Adipocyte (in vitro differentiated cells): ENCODE measurements around the gene GABRG3.

Experiments
- DNase-seq: peaks from one replicate; pipeline ENCODE4 v3.0.0-alpha.2; 2015; ENCODE audit warnings: low read depth
- H3K27me3 ChIP-seq: replicated peaks from 2 replicates; pipeline ENCODE4 v1.7.0; 2013; ENCODE audit warnings: mild to moderate bottlenecking, low read length, moderate library complexity; ENCODE audit not compliant: control insufficient read depth, insufficient read depth
- H3K36me3 ChIP-seq: 2 replicates; pipeline ENCODE4 v1.7.0; 2013; ENCODE audit warnings: low read length, mild to moderate bottlenecking, moderate library complexity; ENCODE audit not compliant: control insufficient read depth, insufficient read depth, severe bottlenecking
- H3K4me1 ChIP-seq: 2 replicates; pipeline ENCODE4 v1.7.0; 2013; ENCODE audit warnings: mild to moderate bottlenecking, low read length, moderate library complexity; ENCODE audit not compliant: control insufficient read depth, insufficient read depth
- H3K4me3 ChIP-seq: 2 replicates; pipeline ENCODE4 v1.7.0; 2013; ENCODE audit warnings: mild to moderate bottlenecking, low read length, moderate library complexity
- H3K9ac ChIP-seq: 2 replicates; pipeline ENCODE4 v1.7.0; 2013; ENCODE audit warnings: mild to moderate bottlenecking, low read length, moderate library complexity
- H3K9me3 ChIP-seq: 2 replicates; pipeline ENCODE4 v1.7.0; 2013; ENCODE audit warnings: mild to moderate bottlenecking, low read length, moderate library complexity; ENCODE audit not compliant: control insufficient read depth

The GABRG3 gene

DNA sequence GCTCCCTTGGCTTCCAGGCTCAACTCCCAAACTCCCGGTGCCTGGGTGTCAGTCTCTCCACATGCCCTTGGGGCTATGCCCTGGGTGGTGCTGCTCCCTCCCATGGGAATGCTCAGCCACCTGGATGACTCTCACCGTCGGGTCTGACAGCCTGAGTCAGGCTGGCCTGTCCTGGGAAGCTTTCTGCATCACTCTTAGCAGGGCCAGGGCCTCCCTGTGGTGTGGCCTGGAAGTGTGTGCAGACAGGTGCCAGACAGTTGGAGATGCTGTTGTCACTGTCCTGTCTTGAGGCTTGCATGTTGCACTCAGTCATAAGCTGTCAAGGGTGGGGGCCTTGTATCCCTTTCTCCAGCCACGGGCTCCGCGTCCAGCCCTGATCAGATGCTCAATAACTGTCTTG is 71.7 kb downstream of the GABRG3 start:
- no peak for DNase-seq
- H3K36me3 ChIP-seq, result no peaks in the 10 kb centered on the region
- H3K9me3 ChIP-seq, result no peaks in the 10 kb centered on the region
- H3K4me3 ChIP-seq, result no peak overlapping the region
- H3K9ac ChIP-seq, result no peak overlapping the region
- H3K4me1 ChIP-seq, result no peaks in the 10 kb centered on the region
- peaks cover 3% of the 10 kb centered on the region for H3K27me3 ChIP-seq

DNA sequence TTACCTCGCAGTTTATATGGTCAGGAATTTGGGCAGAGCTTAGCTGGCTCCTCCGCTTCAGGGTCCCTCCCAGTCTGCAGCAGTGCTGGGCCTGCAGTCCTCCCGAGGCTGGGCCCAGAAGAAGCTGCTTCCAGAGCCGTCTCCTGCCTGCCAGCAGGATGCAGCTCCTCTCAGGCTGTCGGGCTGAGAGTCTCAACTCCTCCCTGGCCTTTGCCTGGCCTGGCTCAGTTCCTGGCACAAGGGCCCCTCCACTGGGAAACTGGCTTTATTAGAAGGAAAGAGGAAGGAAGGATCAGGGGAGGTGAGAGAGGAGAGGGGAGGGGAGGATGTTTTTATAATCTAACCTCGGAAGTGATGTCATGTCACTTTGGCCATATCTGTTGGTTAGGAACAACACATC is 72.8 kb downstream of the GABRG3 start:
- DNase-seq, result no peak
- no peaks in the 10 kb centered on the region for H3K36me3 ChIP-seq
- H3K27me3 ChIP-seq, result peaks cover 3% of the 10 kb centered on the region
- no peak overlapping the region for H3K9ac ChIP-seq
- H3K4me1 ChIP-seq, result no peaks in the 10 kb centered on the region
- H3K9me3 ChIP-seq, result no peaks in the 10 kb centered on the region
- H3K4me3 ChIP-seq, result no peak overlapping the region

DNA sequence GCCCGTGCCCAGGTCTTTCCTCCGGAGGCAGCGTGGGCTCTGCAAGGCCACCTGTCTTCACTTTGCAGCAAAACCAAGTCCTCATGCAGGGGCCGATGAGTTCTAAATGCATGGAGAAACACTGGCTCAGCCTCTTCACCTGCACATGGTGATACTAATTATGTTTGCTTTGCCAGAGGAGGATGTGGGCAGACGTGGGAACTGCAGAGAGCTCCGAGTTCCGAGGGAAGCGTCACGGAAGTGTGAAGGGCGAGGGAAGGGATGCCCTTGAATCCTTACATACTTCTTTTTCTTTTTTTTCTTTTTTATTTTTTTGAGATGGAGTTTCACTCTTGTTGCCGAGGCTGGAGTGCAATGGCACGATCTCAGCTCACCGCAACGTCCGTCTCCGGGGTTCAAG is 74.8 kb downstream of the GABRG3 start:
- no peak for DNase-seq
- no peak overlapping the region for H3K9ac ChIP-seq
- no peaks in the 10 kb centered on the region for H3K9me3 ChIP-seq
- H3K4me1 ChIP-seq, result no peaks in the 10 kb centered on the region
- H3K4me3 ChIP-seq, result no peak overlapping the region
- H3K27me3 ChIP-seq, result peaks cover 3% of the 10 kb centered on the region
- no peaks in the 10 kb centered on the region for H3K36me3 ChIP-seq

DNA sequence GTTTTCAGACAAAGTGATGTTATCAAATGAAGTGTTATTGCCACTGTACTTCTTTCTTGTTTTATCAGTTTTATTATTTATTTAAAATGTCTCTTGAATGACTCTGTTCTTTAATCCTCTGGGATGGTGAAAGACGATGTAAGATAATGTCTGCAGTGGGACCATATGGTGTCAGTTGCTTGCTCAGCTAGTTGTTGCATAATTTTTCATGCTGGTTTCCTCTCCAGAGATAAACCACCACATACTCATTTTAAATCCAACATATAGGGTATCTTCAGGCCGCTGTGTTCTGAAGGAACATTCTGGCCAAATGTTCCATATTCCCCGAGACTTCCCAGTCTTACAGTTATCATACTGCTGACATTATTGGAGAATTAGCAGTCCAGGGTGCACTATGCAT is 75.9 kb downstream of the GABRG3 start:
- DNase-seq, result no peak
- no peak overlapping the region for H3K4me3 ChIP-seq
- no peaks in the 10 kb centered on the region for H3K9me3 ChIP-seq

DNA sequence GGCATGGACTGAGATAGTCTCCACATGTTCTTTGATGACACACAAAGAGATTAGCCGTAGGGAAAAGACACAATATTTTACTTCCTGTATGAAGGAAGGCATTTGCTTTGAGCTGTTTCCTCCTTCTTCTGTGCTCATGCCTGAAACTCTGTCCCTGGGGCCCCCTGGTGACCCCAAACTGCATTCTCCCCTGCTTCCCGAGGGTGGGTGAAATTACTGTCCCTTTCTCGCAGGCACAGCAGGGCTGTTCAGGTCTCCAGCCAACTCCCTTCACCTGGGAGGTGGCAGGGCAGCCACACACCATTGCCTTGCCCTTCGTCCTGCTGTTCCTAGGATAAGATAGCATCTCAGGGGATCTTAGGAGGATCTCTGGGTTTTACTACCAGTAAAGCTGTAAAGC is 79.2 kb downstream of the GABRG3 start:
- no peaks in the 10 kb centered on the region for H3K27me3 ChIP-seq
- H3K9ac ChIP-seq, result no peak overlapping the region
- no peaks in the 10 kb centered on the region for H3K4me1 ChIP-seq
- H3K4me3 ChIP-seq, result no peak overlapping the region
- DNase-seq, result no peak
- H3K9me3 ChIP-seq, result no peaks in the 10 kb centered on the region
- H3K36me3 ChIP-seq, result no peaks in the 10 kb centered on the region

More for the DNA sequence above, 75.9 kb downstream of the GABRG3 start:
- no peaks in the 10 kb centered on the region for H3K36me3 ChIP-seq
- H3K27me3 ChIP-seq, result no peaks in the 10 kb centered on the region
- H3K9ac ChIP-seq, result no peak overlapping the region
- H3K4me1 ChIP-seq, result no peaks in the 10 kb centered on the region

DNA sequence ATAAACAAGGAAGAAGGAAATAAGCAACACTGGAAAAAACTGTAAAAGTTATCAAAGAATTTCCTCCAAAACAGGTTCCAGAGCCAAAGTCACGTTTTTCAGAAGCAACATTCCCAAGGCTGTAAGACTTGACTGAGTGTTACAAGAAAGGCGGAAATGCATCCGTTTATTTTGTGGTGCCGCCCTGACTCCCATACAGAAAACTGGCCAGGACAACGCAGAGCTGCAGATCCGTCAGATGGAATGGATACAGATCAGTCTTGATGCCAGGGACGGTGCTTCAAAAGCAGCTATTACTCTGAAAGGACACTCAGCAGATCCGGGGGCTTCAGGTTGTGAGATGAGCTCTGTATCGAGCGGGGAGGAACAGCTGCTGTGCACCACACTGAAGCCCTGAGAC is 83.4 kb downstream of the GABRG3 start:
- Histone ChIP-seq H3K27me3 (no peaks in the 10 kb centered on the region), H3K9me3 (no peaks in the 10 kb centered on the region), H3K4me1 (no peaks in the 10 kb centered on the region), H3K36me3 (no peaks in the 10 kb centered on the region), H3K9ac (no peak overlapping the region), H3K4me3 (no peak overlapping the region)
- DNase-seq, result no peak

DNA sequence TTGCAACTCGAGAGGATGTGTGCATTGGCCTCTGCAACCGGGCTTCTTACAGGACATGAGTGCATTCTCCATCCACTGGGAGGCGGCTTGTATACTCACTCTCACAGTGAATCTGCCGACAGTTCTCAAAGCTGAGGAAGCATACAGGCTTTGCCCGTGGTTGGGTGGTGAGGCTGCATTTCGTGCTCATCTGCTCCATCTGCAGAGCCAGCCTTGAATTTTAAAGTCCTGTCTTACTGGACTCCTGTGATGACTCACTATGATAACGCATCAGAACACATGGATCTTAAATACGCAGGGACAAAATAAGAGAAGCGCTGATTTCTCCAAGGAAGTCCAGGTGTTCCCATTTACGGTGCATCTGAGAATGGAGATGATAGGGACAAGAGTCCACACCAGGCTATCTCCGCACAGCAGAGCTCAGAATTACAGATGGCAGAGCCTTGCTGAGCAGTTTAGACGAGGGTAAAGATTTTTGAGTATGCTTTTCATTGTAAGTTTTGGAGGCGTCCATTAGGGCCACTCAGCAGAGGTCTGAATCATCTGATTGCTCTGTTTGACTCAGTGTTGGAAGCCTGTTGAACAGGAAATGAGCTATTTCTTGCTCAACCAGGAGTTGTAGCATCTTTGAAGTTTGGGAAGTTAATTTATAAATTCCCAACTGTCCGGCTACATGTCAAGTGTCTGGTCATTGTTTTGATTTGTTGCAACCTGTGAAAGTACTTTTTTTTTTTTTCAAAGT is 87.1 kb downstream of the GABRG3 start:
- Histone ChIP-seq H3K4me3 (no peak overlapping the region), H3K9me3 (no peaks in the 10 kb centered on the region), H3K27me3 (peaks cover 2% of the 10 kb centered on the region), H3K4me1 (no peaks in the 10 kb centered on the region), H3K9ac (no peak overlapping the region), H3K36me3 (no peaks in the 10 kb centered on the region)
- no peak for DNase-seq

DNA sequence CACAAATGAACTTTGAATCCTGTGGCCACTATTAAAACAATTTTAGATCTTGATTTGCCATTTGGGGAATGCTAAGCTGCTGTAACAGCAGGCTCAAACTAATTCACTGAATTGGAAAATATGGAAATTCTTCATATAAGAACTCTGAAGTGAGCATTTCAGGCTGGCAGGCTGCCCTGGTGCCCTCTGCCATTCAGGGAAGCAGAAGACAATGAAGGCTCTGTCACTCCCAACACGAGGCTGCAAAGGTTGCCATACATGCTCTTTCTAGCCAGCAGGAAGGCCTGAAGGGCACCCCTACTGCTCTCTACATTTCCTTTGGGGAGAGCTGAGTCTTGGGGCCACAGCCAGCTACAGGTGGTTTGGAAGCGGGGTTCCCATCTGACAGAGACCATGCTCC is 88.0 kb downstream of the GABRG3 start:
- Histone ChIP-seq H3K4me3 (no peak overlapping the region), H3K9ac (no peak overlapping the region), H3K9me3 (no peaks in the 10 kb centered on the region), H3K36me3 (no peaks in the 10 kb centered on the region), H3K27me3 (peaks cover 2% of the 10 kb centered on the region), H3K4me1 (no peaks in the 10 kb centered on the region)
- no peak for DNase-seq

DNA sequence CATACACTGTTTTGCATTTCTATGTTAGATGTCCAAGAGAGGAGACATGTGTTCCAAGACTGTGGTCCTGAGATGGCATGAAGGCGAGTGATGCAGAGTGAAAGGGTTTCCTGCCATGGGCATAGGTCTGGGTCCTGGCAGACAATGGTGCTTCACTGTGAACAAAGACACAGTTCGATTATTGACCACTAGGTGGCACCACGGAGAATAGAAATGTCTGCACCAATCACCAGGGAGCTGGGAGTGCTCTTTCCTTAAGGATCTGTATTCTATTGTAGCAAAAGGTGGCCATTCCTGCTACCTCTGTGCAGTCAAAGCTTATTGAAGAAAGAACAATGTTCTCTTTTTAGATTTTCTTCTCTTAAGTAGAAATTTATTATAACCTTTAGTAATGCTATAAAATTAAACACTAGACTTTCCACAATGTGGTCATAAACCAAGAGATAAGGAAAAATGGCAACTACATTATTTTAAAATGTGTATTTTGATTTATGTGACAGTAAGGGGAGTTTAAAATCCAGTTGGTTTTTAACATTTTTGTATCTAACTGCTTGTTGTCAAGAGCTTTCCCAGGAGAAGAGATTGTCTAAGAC is 88.7 kb downstream of the GABRG3 start:
- Histone ChIP-seq H3K36me3 (no peaks in the 10 kb centered on the region), H3K9ac (no peak overlapping the region), H3K4me1 (no peaks in the 10 kb centered on the region), H3K4me3 (no peak overlapping the region), H3K9me3 (no peaks in the 10 kb centered on the region), H3K27me3 (peaks cover 2% of the 10 kb centered on the region)
- DNase-seq, result peak; percentile 1

DNA sequence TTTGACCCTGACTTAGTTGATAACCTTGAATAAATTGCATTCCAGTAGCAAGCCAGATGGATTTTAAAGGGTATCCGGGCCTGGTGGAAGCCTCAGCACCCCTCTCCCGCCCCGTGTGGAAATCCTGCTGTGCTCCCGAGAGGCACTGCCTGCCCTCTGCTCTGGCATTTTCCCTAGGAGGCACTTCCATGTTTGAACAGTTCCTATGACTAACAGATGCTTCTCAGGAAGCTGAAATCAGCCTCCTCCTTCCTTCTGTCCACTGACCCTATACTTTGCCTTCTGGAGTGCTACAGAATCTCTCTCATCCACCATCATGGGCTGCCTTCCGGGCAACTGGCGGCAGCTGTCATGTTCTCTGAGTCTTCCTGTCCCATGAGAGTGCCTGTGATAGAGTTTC is 90.8 kb downstream of the GABRG3 start:
- no peak overlapping the region for H3K9ac ChIP-seq
- no peak overlapping the region for H3K4me3 ChIP-seq
- H3K9me3 ChIP-seq, result no peaks in the 10 kb centered on the region
- DNase-seq, result no peak
- H3K27me3 ChIP-seq, result peaks cover 2% of the 10 kb centered on the region
- no peaks in the 10 kb centered on the region for H3K4me1 ChIP-seq
- no peaks in the 10 kb centered on the region for H3K36me3 ChIP-seq

DNA sequence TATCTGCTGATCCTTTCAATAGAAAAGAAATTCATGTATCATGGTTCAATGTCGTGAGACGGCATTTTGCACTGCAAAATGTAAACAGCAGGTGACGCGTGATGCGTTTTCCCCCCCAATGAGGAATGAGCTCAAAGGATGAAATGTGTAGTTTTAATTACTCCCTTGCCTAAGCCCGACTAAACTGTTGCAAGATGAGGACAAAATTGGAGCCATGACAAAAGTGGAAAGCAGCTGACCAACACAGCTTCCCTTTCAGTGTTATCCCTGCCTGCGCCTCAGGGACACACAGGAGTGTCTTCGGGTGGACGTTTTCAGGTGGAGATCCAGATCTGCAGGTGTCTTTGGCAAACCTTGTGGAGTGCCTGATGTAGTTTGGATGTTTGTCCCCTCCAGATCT is 92.0 kb downstream of the GABRG3 start:
- peaks cover 2% of the 10 kb centered on the region for H3K9me3 ChIP-seq
- no peak for DNase-seq
- H3K4me3 ChIP-seq, result no peak overlapping the region
- H3K9ac ChIP-seq, result no peak overlapping the region
- H3K27me3 ChIP-seq, result peaks cover 2% of the 10 kb centered on the region
- H3K36me3 ChIP-seq, result no peaks in the 10 kb centered on the region
- H3K4me1 ChIP-seq, result no peaks in the 10 kb centered on the region

DNA sequence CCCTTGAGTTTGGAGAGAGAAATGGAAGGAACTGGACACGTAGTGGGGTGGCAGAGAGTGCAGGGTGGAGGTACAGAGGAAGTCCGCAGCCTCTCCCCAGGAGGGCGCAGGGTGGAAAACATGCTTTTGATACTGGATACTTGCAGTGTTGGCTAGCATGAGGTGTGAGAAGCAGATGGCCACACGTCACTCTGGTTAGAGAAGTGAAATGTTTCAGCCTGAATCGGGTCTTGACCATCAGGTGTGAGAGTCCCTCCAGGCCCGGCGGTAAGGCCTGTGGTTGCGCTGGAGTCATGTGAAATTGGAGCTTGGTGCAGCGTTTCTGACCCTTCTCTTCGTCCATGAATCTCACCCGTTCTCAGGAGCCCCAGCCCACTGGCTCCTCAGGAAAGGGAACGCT is 93.1 kb downstream of the GABRG3 start:
- Histone ChIP-seq H3K4me3 (no peak overlapping the region), H3K36me3 (no peaks in the 10 kb centered on the region), H3K9me3 (peaks cover 9% of the 10 kb centered on the region), H3K4me1 (no peaks in the 10 kb centered on the region), H3K27me3 (peaks cover 2% of the 10 kb centered on the region), H3K9ac (no peak overlapping the region)
- DNase-seq, result no peak
